ENCODE data around the gene MRPS2. TPM values are rescaled to one million over a fixed set of nuclear protein-coding genes. Genes with fewer than 3 reads are reported as not detected.

MRPS2 gene
- total and polyA plus RNA-seq, 9 of the 15 experiments (the other 6 are each of a cell fraction or from before 2014, with no cell fraction given) = 8.0 to 167 (median 81.3) TPM

DNA sequence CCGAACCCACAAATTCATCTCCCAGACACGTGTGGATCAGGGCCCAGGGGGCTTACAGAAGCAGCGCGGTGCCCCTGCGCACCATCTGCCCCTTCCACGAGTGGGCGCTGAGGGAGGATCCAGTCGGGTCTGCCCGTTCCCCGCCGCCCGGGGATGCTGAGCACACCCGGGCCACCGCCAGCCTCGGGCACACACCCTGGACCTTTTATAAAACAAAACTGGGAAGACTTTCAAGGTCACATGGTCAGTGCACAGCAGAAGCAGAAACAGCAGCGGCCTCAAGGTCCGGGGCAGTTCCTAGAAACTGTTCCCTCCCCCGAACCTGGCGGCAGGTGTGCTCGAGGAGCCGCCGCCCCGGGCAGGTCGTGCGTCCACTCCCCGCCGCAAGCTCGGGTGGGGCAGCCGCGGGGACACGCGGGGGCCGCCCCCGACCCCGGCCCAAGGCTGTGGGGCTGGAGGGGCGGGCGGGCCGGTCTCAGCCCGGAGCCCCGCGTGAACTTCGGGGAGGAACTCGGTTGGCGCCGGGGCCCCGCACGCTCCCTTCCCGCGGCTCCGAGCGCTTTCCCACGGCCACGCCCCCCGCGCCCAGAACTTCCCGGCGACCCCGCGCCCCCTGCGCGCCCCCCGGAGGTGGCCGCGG, 21.5 kb upstream of the MRPS2 start (continued):
- TF ChIP-seq CHD4 (IDR thresholded peaks at IDR 0.05; ENCODE audit: insufficient read depth, insufficient replicate concordance, low read depth, low read length, poor library complexity, severe bottlenecking) = peak; percentile 33
- TF ChIP-seq, protein P1, sequence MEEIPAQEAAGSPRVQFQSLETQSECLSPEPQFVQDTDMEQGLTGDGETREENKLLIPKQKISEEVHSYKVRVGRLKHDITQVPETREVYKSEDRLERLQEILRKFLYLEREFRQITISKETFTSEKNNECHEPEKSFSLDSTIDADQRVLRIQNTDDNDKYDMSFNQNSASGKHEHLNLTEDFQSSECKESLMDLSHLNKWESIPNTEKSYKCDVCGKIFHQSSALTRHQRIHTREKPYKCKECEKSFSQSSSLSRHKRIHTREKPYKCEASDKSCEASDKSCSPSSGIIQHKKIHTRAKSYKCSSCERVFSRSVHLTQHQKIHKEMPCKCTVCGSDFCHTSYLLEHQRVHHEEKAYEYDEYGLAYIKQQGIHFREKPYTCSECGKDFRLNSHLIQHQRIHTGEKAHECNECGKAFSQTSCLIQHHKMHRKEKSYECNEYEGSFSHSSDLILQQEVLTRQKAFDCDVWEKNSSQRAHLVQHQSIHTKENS (CRISPR knock-in tag; IDR thresholded peaks at IDR 0.05) = no peak
- TF ChIP-seq ZNF584 (CRISPR knock-in tag; IDR thresholded peaks at IDR 0.05; ENCODE audit: low read depth) = no peak
- no peak for TF ChIP-seq RBM15 (IDR thresholded peaks at IDR 0.05; ENCODE audit: insufficient read depth, low read length)
- TF ChIP-seq, protein P2, sequence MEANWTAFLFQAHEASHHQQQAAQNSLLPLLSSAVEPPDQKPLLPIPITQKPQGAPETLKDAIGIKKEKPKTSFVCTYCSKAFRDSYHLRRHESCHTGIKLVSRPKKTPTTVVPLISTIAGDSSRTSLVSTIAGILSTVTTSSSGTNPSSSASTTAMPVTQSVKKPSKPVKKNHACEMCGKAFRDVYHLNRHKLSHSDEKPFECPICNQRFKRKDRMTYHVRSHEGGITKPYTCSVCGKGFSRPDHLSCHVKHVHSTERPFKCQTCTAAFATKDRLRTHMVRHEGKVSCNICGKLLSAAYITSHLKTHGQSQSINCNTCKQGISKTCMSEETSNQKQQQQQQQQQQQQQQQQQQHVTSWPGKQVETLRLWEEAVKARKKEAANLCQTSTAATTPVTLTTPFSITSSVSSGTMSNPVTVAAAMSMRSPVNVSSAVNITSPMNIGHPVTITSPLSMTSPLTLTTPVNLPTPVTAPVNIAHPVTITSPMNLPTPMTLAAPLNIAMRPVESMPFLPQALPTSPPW (CRISPR knock-in tag; IDR thresholded peaks at IDR 0.05) = no peak
- TF ChIP-seq, protein P3, sequence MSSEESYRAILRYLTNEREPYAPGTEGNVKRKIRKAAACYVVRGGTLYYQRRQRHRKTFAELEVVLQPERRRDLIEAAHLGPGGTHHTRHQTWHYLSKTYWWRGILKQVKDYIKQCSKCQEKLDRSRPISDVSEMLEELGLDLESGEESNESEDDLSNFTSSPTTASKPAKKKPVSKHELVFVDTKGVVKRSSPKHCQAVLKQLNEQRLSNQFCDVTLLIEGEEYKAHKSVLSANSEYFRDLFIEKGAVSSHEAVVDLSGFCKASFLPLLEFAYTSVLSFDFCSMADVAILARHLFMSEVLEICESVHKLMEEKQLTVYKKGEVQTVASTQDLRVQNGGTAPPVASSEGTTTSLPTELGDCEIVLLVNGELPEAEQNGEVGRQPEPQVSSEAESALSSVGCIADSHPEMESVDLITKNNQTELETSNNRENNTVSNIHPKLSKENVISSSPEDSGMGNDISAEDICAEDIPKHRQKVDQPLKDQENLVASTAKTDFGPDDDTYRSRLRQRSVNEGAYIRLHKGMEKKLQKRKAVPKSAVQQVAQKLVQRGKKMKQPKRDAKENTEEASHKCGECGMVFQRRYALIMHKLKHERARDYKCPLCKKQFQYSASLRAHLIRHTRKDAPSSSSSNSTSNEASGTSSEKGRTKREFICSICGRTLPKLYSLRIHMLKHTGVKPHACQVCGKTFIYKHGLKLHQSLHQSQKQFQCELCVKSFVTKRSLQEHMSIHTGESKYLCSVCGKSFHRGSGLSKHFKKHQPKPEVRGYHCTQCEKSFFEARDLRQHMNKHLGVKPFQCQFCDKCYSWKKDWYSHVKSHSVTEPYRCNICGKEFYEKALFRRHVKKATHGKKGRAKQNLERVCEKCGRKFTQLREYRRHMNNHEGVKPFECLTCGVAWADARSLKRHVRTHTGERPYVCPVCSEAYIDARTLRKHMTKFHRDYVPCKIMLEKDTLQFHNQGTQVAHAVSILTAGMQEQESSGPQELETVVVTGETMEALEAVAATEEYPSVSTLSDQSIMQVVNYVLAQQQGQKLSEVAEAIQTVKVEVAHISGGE (CRISPR knock-in tag; IDR thresholded peaks at IDR 0.05) = no peak
- no peak for TF ChIP-seq SOX6 (IDR thresholded peaks at IDR 0.05)
- no peak for TF ChIP-seq ARHGAP35 (IDR thresholded peaks at IDR 0.05; ENCODE audit: partially characterized antibody)
- TF ChIP-seq TCF3 (CRISPR knock-in tag; IDR thresholded peaks at IDR 0.05) = no peak
- TF ChIP-seq, protein P4, sequence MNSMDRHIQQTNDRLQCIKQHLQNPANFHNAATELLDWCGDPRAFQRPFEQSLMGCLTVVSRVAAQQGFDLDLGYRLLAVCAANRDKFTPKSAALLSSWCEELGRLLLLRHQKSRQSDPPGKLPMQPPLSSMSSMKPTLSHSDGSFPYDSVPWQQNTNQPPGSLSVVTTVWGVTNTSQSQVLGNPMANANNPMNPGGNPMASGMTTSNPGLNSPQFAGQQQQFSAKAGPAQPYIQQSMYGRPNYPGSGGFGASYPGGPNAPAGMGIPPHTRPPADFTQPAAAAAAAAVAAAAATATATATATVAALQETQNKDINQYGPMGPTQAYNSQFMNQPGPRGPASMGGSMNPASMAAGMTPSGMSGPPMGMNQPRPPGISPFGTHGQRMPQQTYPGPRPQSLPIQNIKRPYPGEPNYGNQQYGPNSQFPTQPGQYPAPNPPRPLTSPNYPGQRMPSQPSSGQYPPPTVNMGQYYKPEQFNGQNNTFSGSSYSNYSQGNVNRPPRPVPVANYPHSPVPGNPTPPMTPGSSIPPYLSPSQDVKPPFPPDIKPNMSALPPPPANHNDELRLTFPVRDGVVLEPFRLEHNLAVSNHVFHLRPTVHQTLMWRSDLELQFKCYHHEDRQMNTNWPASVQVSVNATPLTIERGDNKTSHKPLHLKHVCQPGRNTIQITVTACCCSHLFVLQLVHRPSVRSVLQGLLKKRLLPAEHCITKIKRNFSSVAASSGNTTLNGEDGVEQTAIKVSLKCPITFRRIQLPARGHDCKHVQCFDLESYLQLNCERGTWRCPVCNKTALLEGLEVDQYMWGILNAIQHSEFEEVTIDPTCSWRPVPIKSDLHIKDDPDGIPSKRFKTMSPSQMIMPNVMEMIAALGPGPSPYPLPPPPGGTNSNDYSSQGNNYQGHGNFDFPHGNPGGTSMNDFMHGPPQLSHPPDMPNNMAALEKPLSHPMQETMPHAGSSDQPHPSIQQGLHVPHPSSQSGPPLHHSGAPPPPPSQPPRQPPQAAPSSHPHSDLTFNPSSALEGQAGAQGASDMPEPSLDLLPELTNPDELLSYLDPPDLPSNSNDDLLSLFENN (IDR thresholded peaks at IDR 0.05; ENCODE audit: low read depth in 2 of 2, low read length in 2 of 2) = no peak
- TF ChIP-seq RBM25 (IDR thresholded peaks at IDR 0.05; ENCODE audit: low read depth, low read length, severe bottlenecking) = no peak
- TF ChIP-seq RNF2 (IDR thresholded peaks at IDR 0.05) = no peak
- no peak for TF ChIP-seq TCF7 (IDR thresholded peaks at IDR 0.05; ENCODE audit: borderline replicate concordance)
- TF ChIP-seq MYBL2 (IDR thresholded peaks at IDR 0.05; ENCODE audit: low read depth) = no peak
- no peak for TF ChIP-seq MYBL2 (CRISPR knock-in tag; IDR thresholded peaks at IDR 0.05; ENCODE audit: borderline replicate concordance)
- TF ChIP-seq ZBTB1 (CRISPR knock-in tag; IDR thresholded peaks at IDR 0.05; ENCODE audit: borderline replicate concordance, low read depth) = no peak
- TF ChIP-seq ZBED1 (IDR thresholded peaks at IDR 0.05) = no peak
- TF ChIP-seq ZNF24 (IDR thresholded peaks at IDR 0.05) = no peak
